Breast epithelium (tissue), 4 donors: ENCODE results near the gene EN2. TPM values are rescaled to one million over a fixed set of nuclear protein-coding genes. Genes with fewer than 3 reads are reported as not detected.

Experiments used
- DNase-seq, 2 donors: peaks; one replicate each; pipeline ENCODE4 v3.0.0-alpha.2; 2019; ENCODE audit warnings: low spot score in 2 of 2
- H3K27ac ChIP-seq, 2 donors: fragments of 200-600 bp; sonication (generic) in 1 of 2; one replicate each; pipeline ENCODE4 v1.5.1; 2016 to 2019; ENCODE audit warnings: mild to moderate bottlenecking in 1 of 2
- H3K27me3 ChIP-seq, 2 donors: fragments of 200-600 bp; sonication (generic) in 1 of 2; one replicate each; pipeline versions ENCODE4 v1.5.1 to v1.6.0; 2017 to 2019; ENCODE audit warnings: control low read depth in 1 of 2, mild to moderate bottlenecking in 1 of 2
- H3K36me3 ChIP-seq: fragments of 200-600 bp; one replicate; pipeline ENCODE4 v1.5.1; 2019
- H3K4me1 ChIP-seq, 2 donors: fragments of 200-600 bp; sonication (generic); one replicate each; pipeline ENCODE4 v1.5.1; 2016 to 2019; ENCODE audit warnings: control low read depth in 1 of 2
- H3K4me3 ChIP-seq, 3 donors: fragments of 200-600 bp; sonication (generic); 1 replicate in 2 of 3; 2 replicates in 1 of 3; pipeline ENCODE4 v1.5.1; 2016 to 2019; ENCODE audit warnings: mild to moderate bottlenecking in 3 of 3, moderate library complexity in 2 of 3
- H3K9me3 ChIP-seq, 2 donors: fragments of 200-600 bp; sonication (generic) in 1 of 2; one replicate each; pipeline ENCODE4 v1.5.1; 2016 to 2019; ENCODE audit warnings: control low read depth in 1 of 2
- CTCF ChIP-seq, 3 donors: fragments of 450-650 bp; IDR thresholded peaks; one replicate each; pipeline ENCODE4 v1.5.1; 2016 to 2017; ENCODE audit warnings: antibody characterized with exemption in 3 of 3, mild to moderate bottlenecking in 3 of 3, moderate library complexity in 3 of 3
- POLR2A ChIP-seq: fragments of 450-650 bp; IDR thresholded peaks from one replicate; pipeline ENCODE4 v1.6.1; 2016; ENCODE audit warnings: antibody characterized with exemption, mild to moderate bottlenecking, moderate library complexity
- POLR2AphosphoS5 ChIP-seq, 3 donors: sonication (generic); formaldehyde crosslinking; IDR thresholded peaks; one replicate each; pipeline ENCODE4 v1.6.1; 2017; ENCODE audit warnings: antibody characterized with exemption in 3 of 3
- intact Hi-C: fragments of 100-400 bp; cut with DNase I; formaldehyde crosslinking; loops from one replicate; pipeline ENCODE4 v1.15.1; 2023; ENCODE audit warnings: low total_unique reads
- total RNA-seq, 3 donors: library from RNA; depleted of rRNA; stranded (reverse); fragments of >200 nt; gene quantifications; one replicate each; pipeline ENCODE4 v1.1.0, GENCODE V29; 2016

EN2 gene
- total RNA-seq, 3 donors from 2014 or later = 0.32 to 0.33 TPM; not detected in 1

- H3K36me3 ChIP-seq = no peaks in the 10 kb centered on the region
- H3K27me3 ChIP-seq = peaks cover 14 to 95% of the 10 kb centered on the region in 2 donors
- DNase-seq = no peak
- no peak overlapping the region for H3K4me3 ChIP-seq
- TF ChIP-seq POLR2A (no peak), POLR2AphosphoS5 (IDR thresholded peaks at IDR 0.05) (no peak), CTCF (IDR thresholded peaks at IDR 0.05) (no peak)
- H3K9me3 ChIP-seq = no peaks in the 10 kb centered on the region
- no peak overlapping the region for H3K27ac ChIP-seq
- intact Hi-C loops = no loop called here
- peaks cover 0 to 11% of the 10 kb centered on the region in 2 donors for H3K4me1 ChIP-seq
Observed at GRCh38 chr7:155462163-155462735, 4.3 kb downstream of the EN2 start.

GRCh38 chr7:155463114-155463811 is 5.3 kb downstream of the EN2 start:
- no peak for DNase-seq
- Histone ChIP-seq H3K27ac (no peak overlapping the region), H3K4me1 (peaks cover 6 to 8% of the 10 kb centered on the region in 2 donors), H3K36me3 (no peaks in the 10 kb centered on the region), H3K4me3 (no peak overlapping the region), H3K9me3 (no peaks in the 10 kb centered on the region), H3K27me3 (peaks cover 16 to 100% of the 10 kb centered on the region in 2 donors)
- intact Hi-C loops = no loop called here
- TF ChIP-seq POLR2A = no peak
- no peak for TF ChIP-seq POLR2AphosphoS5 (IDR thresholded peaks at IDR 0.05)
- TF ChIP-seq CTCF (IDR thresholded peaks at IDR 0.05) = no peak

- intact Hi-C loops = no loop called here
Observed at GRCh38 chr7:155464183-155464582, 6.3 kb downstream of the EN2 start.

GRCh38 chr7:155464948-155465739 is 7.2 kb downstream of the EN2 start:
- H3K4me3 ChIP-seq = no peak overlapping the region
- intact Hi-C loops = no loop called here
- no peak for DNase-seq
- TF ChIP-seq POLR2A (no peak), POLR2AphosphoS5 (IDR thresholded peaks at IDR 0.05) (no peak), CTCF (IDR thresholded peaks at IDR 0.05) (no peak)
- peaks cover 0 to 8% of the 10 kb centered on the region in 2 donors for H3K4me1 ChIP-seq
- H3K36me3 ChIP-seq = no peaks in the 10 kb centered on the region
- H3K9me3 ChIP-seq = no peaks in the 10 kb centered on the region
- peaks cover 9 to 100% of the 10 kb centered on the region in 2 donors for H3K27me3 ChIP-seq
- H3K27ac ChIP-seq = no peak overlapping the region

More at GRCh38 chr7:155464183-155464582, 6.3 kb downstream of the EN2 start:
- Histone ChIP-seq H3K27me3 (peaks cover 10 to 100% of the 10 kb centered on the region in 2 donors), H3K27ac (no peak overlapping the region), H3K36me3 (no peaks in the 10 kb centered on the region), H3K4me3 (no peak overlapping the region), H3K4me1 (peaks cover 0 to 8% of the 10 kb centered on the region in 2 donors), H3K9me3 (no peaks in the 10 kb centered on the region)
- TF ChIP-seq CTCF (IDR thresholded peaks at IDR 0.05) = no peak
- DNase-seq = no peak

- DNase-seq = no peak
- no peaks in the 10 kb centered on the region for H3K36me3 ChIP-seq
- peaks cover 0 to 8% of the 10 kb centered on the region in 2 donors for H3K4me1 ChIP-seq
- intact Hi-C loops = no loop called here
- H3K27ac ChIP-seq = no peak overlapping the region
- H3K4me3 ChIP-seq = no peak overlapping the region
- no peaks in the 10 kb centered on the region for H3K9me3 ChIP-seq
- TF ChIP-seq CTCF (IDR thresholded peaks at IDR 0.05) = no peak
- no peak for TF ChIP-seq POLR2AphosphoS5 (IDR thresholded peaks at IDR 0.05)
- TF ChIP-seq POLR2A = no peak
- H3K27me3 ChIP-seq = peaks cover 9 to 100% of the 10 kb centered on the region in 2 donors
Observed at GRCh38 chr7:155465761-155466141, 7.8 kb downstream of the EN2 start.
